HepG2 (cell line): ENCODE measurements around the gene CEP250. TPM values are rescaled to one million over a fixed set of nuclear protein-coding genes. Genes with fewer than 3 reads are reported as not detected.

Experiments
- ATAC-seq: fragments of 200-7000 bp; cut with Tn5 transposase; 3 replicates; pipeline ENCODE4 v1.9.1; 2020; ENCODE audit warnings: mild to moderate bottlenecking, moderate library complexity
- BruUV-seq: library from RNA; stranded (reverse); fragments of 400-500 nt; replicated peaks from 2 replicates; lab custom pipeline; 2021; lab: Mats Ljungman, UMichigan
- CTCF ChIA-PET: fragments of 300-600 bp; formaldehyde crosslinking; extraction: SDS; loops from one replicate; lab custom pipeline; 2021; ENCODE audit warnings: low total read pairs, inconsistent platforms, low intra/inter-chr PET ratio; lab: Yijun Ruan, JAX
- POLR2A ChIA-PET: fragments of 350-600 bp; sonication (Branson Sonifier 250); formaldehyde crosslinking; loops from one replicate; lab custom pipeline; 2020; ENCODE audit warnings: antibody characterized with exemption, inconsistent platforms; lab: Yijun Ruan, JAX
- DNase-seq: peaks from one replicate; pipeline ENCODE4 v3.0.0-alpha.2; 2015; ENCODE audit warnings: low spot score
- FAIRE-seq: peaks from 3 replicates; lab custom pipeline; 2011; peaks lifted over from hg19 to GRCh38; lab: Jason Lieb, UNC
- H2AFZ ChIP-seq: one replicate; pipeline ENCODE4 v1.6.1; 2011; ENCODE audit warnings: low read length, inconsistent platforms
- H3K27ac ChIP-seq: fragments of 300-600 bp; 3 replicates; pipeline ENCODE4 v1.8.0; 2011; ENCODE audit warnings: mixed run types, mild to moderate bottlenecking, mixed read lengths, low read length, inconsistent platforms; ENCODE audit not compliant: insufficient read depth; ENCODE audit errors: extremely low read length
- H3K27me3 ChIP-seq, 2 experiments: fragments of 200-600 bp in 1 of 2; 2 replicates in 1 of 2; 3 replicates in 1 of 2; pipeline versions ENCODE4 v1.6.0 to v1.8.0; 2011; ENCODE audit warnings: low read length in 2 of 2, mild to moderate bottlenecking in 2 of 2, moderate library complexity in 2 of 2, inconsistent platforms in 1 of 2; ENCODE audit not compliant: insufficient read depth in 2 of 2, control insufficient read depth in 1 of 2
- H3K36me3 ChIP-seq, 2 experiments: fragments of 200-600 bp in 1 of 2; replicated peaks in 1 of 2; 2 replicates in 1 of 2; 3 replicates in 1 of 2; pipeline versions ENCODE4 v1.5.1 to v1.8.0; 2011; ENCODE audit warnings: low read length in 2 of 2, inconsistent platforms in 1 of 2; ENCODE audit not compliant: insufficient read depth in 2 of 2, control insufficient read depth in 1 of 2
- H3K4me1 ChIP-seq: 2 replicates; pipeline ENCODE4 v1.5.1; 2012; ENCODE audit warnings: low read length, inconsistent platforms; ENCODE audit not compliant: insufficient read depth
- H3K4me2 ChIP-seq: 2 replicates; pipeline ENCODE4 v1.6.0; 2011; ENCODE audit warnings: low read depth, low read length, inconsistent platforms
- H3K4me3 ChIP-seq, 3 experiments: fragments of 200-600 bp in 1 of 3; sonication (generic), shearing (Covaris generic) in 1 of 3; replicated peaks in 1 of 3; 2 replicates each; pipeline ENCODE4 v1.5.1; 2011 to 2016; ENCODE audit warnings: low read length in 3 of 3, inconsistent platforms in 2 of 3, low read depth in 2 of 3, mild to moderate bottlenecking in 2 of 3, control low read depth in 1 of 3, mixed read lengths in 1 of 3; ENCODE audit not compliant: insufficient read depth in 1 of 3
- H3K79me2 ChIP-seq: one replicate; pipeline ENCODE4 v1.6.1; 2011; ENCODE audit warnings: low read length, inconsistent platforms; ENCODE audit not compliant: insufficient read depth
- H3K9ac ChIP-seq: 2 replicates; pipeline ENCODE4 v1.6.0; 2011; ENCODE audit warnings: mild to moderate bottlenecking, low read depth, low read length, inconsistent platforms; ENCODE audit not compliant: insufficient read depth
- H3K9me3 ChIP-seq: 2 replicates; pipeline ENCODE4 v1.5.1; 2012; ENCODE audit warnings: mild to moderate bottlenecking, low read length
- H4K20me1 ChIP-seq: 2 replicates; pipeline ENCODE4 v1.6.0; 2011; ENCODE audit warnings: inconsistent platforms, mild to moderate bottlenecking, low read length, moderate library complexity; ENCODE audit not compliant: insufficient read depth
- ARID4A ChIP-seq: sonication (generic); formaldehyde crosslinking; IDR thresholded peaks from 2 replicates; pipeline ENCODE4 v1.5.0; 2020; ENCODE audit warnings: mild to moderate bottlenecking, missing genetic modification reagents, borderline replicate concordance
- GLMP ChIP-seq: sonication (generic); formaldehyde crosslinking; IDR thresholded peaks from 2 replicates; pipeline ENCODE4 v1.9.0; 2021; ENCODE audit warnings: missing genetic modification reagents, mild to moderate bottlenecking, borderline replicate concordance
- ISX ChIP-seq: sonication (generic); formaldehyde crosslinking; conservative IDR thresholded peaks from 2 replicates; pipeline ENCODE4 v1.5.0; 2020; ENCODE audit warnings: missing genetic modification reagents
- MLLT10 ChIP-seq: sonication (generic); formaldehyde crosslinking; IDR thresholded peaks from 2 replicates; pipeline ENCODE4 v1.4.0; 2020; ENCODE audit warnings: missing genetic modification reagents
- MTA3 ChIP-seq: sonication (generic); formaldehyde crosslinking; IDR thresholded peaks from 2 replicates; pipeline ENCODE4 v1.4.0; 2020; ENCODE audit warnings: missing genetic modification reagents
- SAFB2 ChIP-seq: sonication (generic); formaldehyde crosslinking; IDR thresholded peaks from 2 replicates; pipeline ENCODE4 v1.5.1; 2020; ENCODE audit warnings: missing genetic modification reagents, low read depth, mild to moderate bottlenecking, borderline replicate concordance
- ZMYM2 ChIP-seq: sonication (generic); formaldehyde crosslinking; IDR thresholded peaks from 2 replicates; pipeline ENCODE4 v1.8.0; 2022; ENCODE audit warnings: mild to moderate bottlenecking, missing genetic modification reagents
- ZNF580 ChIP-seq: IDR thresholded peaks from 2 replicates; pipeline ENCODE4 v1.6.1; 2016; ENCODE audit warnings: low read depth, borderline replicate concordance
- ZNF605 ChIP-seq: sonication (generic); formaldehyde crosslinking; IDR thresholded peaks from 2 replicates; pipeline ENCODE4 v1.8.0; 2022; ENCODE audit warnings: mild to moderate bottlenecking, missing genetic modification reagents
- ZNF747 ChIP-seq: sonication (generic); formaldehyde crosslinking; IDR thresholded peaks from 2 replicates; pipeline ENCODE4 v1.8.1; 2023; ENCODE audit warnings: missing genetic modification reagents, mild to moderate bottlenecking, borderline replicate concordance
- ZNF777 ChIP-seq: sonication (generic); formaldehyde crosslinking; IDR thresholded peaks from 2 replicates; pipeline ENCODE4 v1.4.0; 2020; ENCODE audit warnings: missing genetic modification reagents
- WGBS: methylation state at CpG from one replicate; pipeline ENCODE4 v1.1.6; 2017; ENCODE audit warnings: low lambda C conversion rate; 5-methylcytosine and 5-hydroxymethylcytosine counted together
- in situ Hi-C: cut with HindIII; loops from 2 replicates; pipeline ENCODE4 v1.10.0; 2017; ENCODE audit warnings: low pct_unique_long_range_greater_than_20kb; ENCODE audit not compliant: extremely low pct_ligation_motif_present
- intact Hi-C: fragments of 100-400 bp; cut with micrococcal nuclease; formaldehyde crosslinking; loops from one replicate; pipeline ENCODE4 v1.10.0; 2022; ENCODE audit not compliant: unreplicated experiment
- polyA plus RNA-seq, 8 experiments: library from polyadenylated mRNA; depleted of rRNA in 3 of 8; stranded (reverse) in 7 of 8; unstranded in 1 of 8; fragments of >200 nt; fragmentation: Illumina TruSeq in 4 of 8; extraction: Trizol in 4 of 8; gene quantifications; 2 replicates each; pipeline versions ENCODE4 v1.2.1 to v1.2.3, GENCODE V29; 2011 to 2016; ENCODE audit warnings: low read depth in 4 of 8, missing spikeins in 1 of 8, mixed read lengths in 1 of 8; ENCODE audit not compliant: insufficient read depth in 1 of 8
- total RNA-seq, 5 experiments: library from RNA; depleted of rRNA; stranded (reverse); fragments of >200 nt; fragmentation: Illumina TruSeq; extraction: Trizol; gene quantifications; 2 replicates each; pipeline ENCODE4 v1.2.3, GENCODE V29; 2016; ENCODE audit warnings: low read depth in 1 of 5
- TF ChIP-seq, protein P1 (sequence below): sonication (generic); formaldehyde crosslinking; IDR thresholded peaks from 2 replicates; pipeline ENCODE4 v1.9.0; 2022; ENCODE audit warnings: low read depth, missing genetic modification reagents
- TF ChIP-seq, protein P2 (sequence below): sonication (generic); formaldehyde crosslinking; IDR thresholded peaks from 2 replicates; pipeline ENCODE4 v1.5.1; 2020; ENCODE audit warnings: missing genetic modification reagents, mild to moderate bottlenecking, borderline replicate concordance

CEP250 gene
- total and polyA plus RNA-seq, 2 of the 13 experiments (the other 11 are each of a cell fraction or from before 2014, with no cell fraction given) = 28.8 to 55.3 TPM

GRCh38 chr20:35529552-35529951, 74.2 kb downstream of the CEP250 start, which contains the start of gene C20orf173:
Gene C20orf173, minus strand, starts transcription at chr20:35529652. Its CDS starts 279 bp downstream, at chr20:35529373.
- no peak within 1 kb of the TSS for H3K27ac ChIP-seq
- H3K36me3 ChIP-seq = no peaks in the 10 kb centered on the region
- H3K4me1 ChIP-seq = peaks cover 19% of the 10 kb centered on the region
- no TSS peak for BruUV-seq
- ATAC-seq = peak; percentile 10; the same call in 1 of the 3 replicates
- no peaks in the 10 kb centered on the region for H3K79me2 ChIP-seq
- in situ Hi-C loops = no loop called here
- 32% methylated on average over 2 of the region's 2 CpGs for WGBS
- no peaks in the 10 kb centered on the region; a peak in 1 of 5 replicates for H3K27me3 ChIP-seq
- H3K9ac ChIP-seq = no peak within 1 kb of the TSS
- CTCF ChIA-PET = no interaction called here
- H3K9me3 ChIP-seq = no peaks in the 10 kb centered on the region
- no peak within 1 kb of the TSS for H3K4me3 ChIP-seq
- H2AFZ ChIP-seq = no peak within 1 kb of the TSS
- TF ChIP-seq GLMP (no peak), MTA3 (CRISPR knock-in tag) (no peak), ZNF747 (CRISPR knock-in tag) (no peak), MLLT10 (CRISPR knock-in tag) (no peak), ZNF580 (no peak), ZMYM2 (CRISPR knock-in tag) (no peak), ISX (no peak), SAFB2 (no peak), ZNF605 (CRISPR knock-in tag) (no peak), ZNF777 (CRISPR knock-in tag) (no peak), ARID4A (CRISPR knock-in tag) (no peak)
- TF ChIP-seq, protein P1, sequence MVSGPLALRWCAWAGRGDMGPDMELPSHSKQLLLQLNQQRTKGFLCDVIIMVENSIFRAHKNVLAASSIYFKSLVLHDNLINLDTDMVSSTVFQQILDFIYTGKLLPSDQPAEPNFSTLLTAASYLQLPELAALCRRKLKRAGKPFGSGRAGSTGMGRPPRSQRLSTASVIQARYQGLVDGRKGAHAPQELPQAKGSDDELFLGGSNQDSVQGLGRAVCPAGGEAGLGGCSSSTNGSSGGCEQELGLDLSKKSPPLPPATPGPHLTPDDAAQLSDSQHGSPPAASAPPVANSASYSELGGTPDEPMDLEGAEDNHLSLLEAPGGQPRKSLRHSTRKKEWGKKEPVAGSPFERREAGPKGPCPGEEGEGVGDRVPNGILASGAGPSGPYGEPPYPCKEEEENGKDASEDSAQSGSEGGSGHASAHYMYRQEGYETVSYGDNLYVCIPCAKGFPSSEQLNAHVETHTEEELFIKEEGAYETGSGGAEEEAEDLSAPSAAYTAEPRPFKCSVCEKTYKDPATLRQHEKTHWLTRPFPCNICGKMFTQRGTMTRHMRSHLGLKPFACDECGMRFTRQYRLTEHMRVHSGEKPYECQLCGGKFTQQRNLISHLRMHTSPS (CRISPR knock-in tag) = no peak
- TF ChIP-seq, protein P2, sequence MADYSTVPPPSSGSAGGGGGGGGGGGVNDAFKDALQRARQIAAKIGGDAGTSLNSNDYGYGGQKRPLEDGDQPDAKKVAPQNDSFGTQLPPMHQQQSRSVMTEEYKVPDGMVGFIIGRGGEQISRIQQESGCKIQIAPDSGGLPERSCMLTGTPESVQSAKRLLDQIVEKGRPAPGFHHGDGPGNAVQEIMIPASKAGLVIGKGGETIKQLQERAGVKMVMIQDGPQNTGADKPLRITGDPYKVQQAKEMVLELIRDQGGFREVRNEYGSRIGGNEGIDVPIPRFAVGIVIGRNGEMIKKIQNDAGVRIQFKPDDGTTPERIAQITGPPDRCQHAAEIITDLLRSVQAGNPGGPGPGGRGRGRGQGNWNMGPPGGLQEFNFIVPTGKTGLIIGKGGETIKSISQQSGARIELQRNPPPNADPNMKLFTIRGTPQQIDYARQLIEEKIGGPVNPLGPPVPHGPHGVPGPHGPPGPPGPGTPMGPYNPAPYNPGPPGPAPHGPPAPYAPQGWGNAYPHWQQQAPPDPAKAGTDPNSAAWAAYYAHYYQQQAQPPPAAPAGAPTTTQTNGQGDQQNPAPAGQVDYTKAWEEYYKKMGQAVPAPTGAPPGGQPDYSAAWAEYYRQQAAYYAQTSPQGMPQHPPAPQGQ (CRISPR knock-in tag) = no peak
- TF ChIP-seq, all 625 proteins: peak for 0
- no peak for FAIRE-seq
- intact Hi-C loops = no loop called here
- POLR2A ChIA-PET = no interaction called here
- DNase-seq = no peak
- Histone ChIP-seq H3K4me2 (no peak within 1 kb of the TSS), H4K20me1 (no peaks in the 10 kb centered on the region)
